IMR-90 (cell line): Measurements from ENCODE around the gene MSRB1. TPM values are rescaled to one million over a fixed set of nuclear protein-coding genes. Genes with fewer than 3 reads are reported as not detected.

Experiments used
- ATAC-seq: fragments of 200-7000 bp; cut with Tn5 transposase; 2 replicates; pipeline ENCODE4 v1.9.1; 2020; ENCODE audit warnings: low read depth, mild to moderate bottlenecking, moderate library complexity
- BruUV-seq: library from RNA; stranded (reverse); fragments of 400-500 nt; replicated peaks from 2 replicates; lab custom pipeline; 2021; lab: Mats Ljungman, UMichigan
- CTCF ChIA-PET: fragments of 300-600 bp; formaldehyde crosslinking; extraction: SDS; loops from one replicate; lab custom pipeline; 2021; ENCODE audit warnings: antibody characterized with exemption; lab: Yijun Ruan, JAX
- POLR2A ChIA-PET: fragments of 300-600 bp; sonication (Branson Sonifier 250); formaldehyde crosslinking; loops from one replicate; lab custom pipeline; 2022; ENCODE audit warnings: antibody characterized with exemption; ENCODE audit not compliant: unreplicated experiment; lab: Charles Lee
- DNase-seq: peaks from one replicate; pipeline ENCODE4 v3.0.0; 2013
- H2AFZ ChIP-seq: replicated peaks from 2 replicates; pipeline ENCODE3; 2013; ENCODE audit warnings: low read length, mild to moderate bottlenecking; ENCODE audit not compliant: poor library complexity
- H2AK5ac ChIP-seq: 2 replicates; pipeline ENCODE4 v1.6.1; 2013; ENCODE audit warnings: low read depth, low read length, inconsistent platforms
- H2AK9ac ChIP-seq: replicated peaks from 2 replicates; pipeline ENCODE3; 2013; ENCODE audit warnings: mild to moderate bottlenecking, low read depth, low read length, moderate library complexity; ENCODE audit not compliant: poor library complexity
- H2BK120ac ChIP-seq: 2 replicates; pipeline ENCODE4 v1.6.1; 2013; ENCODE audit warnings: low read depth, low read length, inconsistent platforms
- H2BK15ac ChIP-seq: 3 replicates; pipeline ENCODE4 v1.6.1; 2013; ENCODE audit warnings: low read depth, low read length, inconsistent platforms
- H2BK20ac ChIP-seq: 2 replicates; pipeline ENCODE4 v1.6.1; 2013; ENCODE audit warnings: low read depth, mild to moderate bottlenecking, inconsistent platforms, low read length, moderate library complexity
- H2BK5ac ChIP-seq: 2 replicates; pipeline ENCODE4 v1.6.1; 2013; ENCODE audit warnings: mild to moderate bottlenecking, low read depth, low read length, inconsistent platforms; ENCODE audit not compliant: poor library complexity, severe bottlenecking
- H3K14ac ChIP-seq: replicated peaks from 2 replicates; pipeline ENCODE4 v1.6.1; 2013; ENCODE audit warnings: low read depth, low read length, inconsistent platforms
- H3K18ac ChIP-seq: 2 replicates; pipeline ENCODE4 v1.6.1; 2013; ENCODE audit warnings: low read depth, low read length, control low read depth
- H3K23ac ChIP-seq: 2 replicates; pipeline ENCODE4 v1.6.1; 2013; ENCODE audit warnings: low read depth, low read length, inconsistent platforms
- H3K27ac ChIP-seq: 2 replicates; pipeline ENCODE4 v1.5.1; 2013; ENCODE audit warnings: mild to moderate bottlenecking, control low read depth, low read length; ENCODE audit not compliant: insufficient read depth
- H3K27me3 ChIP-seq: 2 replicates; pipeline ENCODE4 v1.6.1; 2013; ENCODE audit warnings: low read length; ENCODE audit not compliant: control insufficient read depth, insufficient read depth
- H3K36me3 ChIP-seq: 2 replicates; pipeline ENCODE4 v1.6.1; 2013; ENCODE audit warnings: low read length, mixed read lengths; ENCODE audit not compliant: control insufficient read depth, insufficient read depth
- H3K4ac ChIP-seq: 2 replicates; pipeline ENCODE4 v1.6.1; 2013; ENCODE audit warnings: low read depth, low read length, inconsistent platforms
- H3K4me1 ChIP-seq: 2 replicates; pipeline ENCODE4 v1.6.1; 2013; ENCODE audit warnings: low read length, mixed read lengths; ENCODE audit not compliant: control insufficient read depth, insufficient read depth
- H3K4me2 ChIP-seq: 2 replicates; pipeline ENCODE4 v1.6.1; 2013; ENCODE audit warnings: low read depth, mild to moderate bottlenecking, control low read depth, low read length, moderate library complexity
- H3K4me3 ChIP-seq: 2 replicates; pipeline ENCODE4 v1.5.1; 2013; ENCODE audit warnings: low read depth, mild to moderate bottlenecking, control low read depth, low read length, moderate library complexity; ENCODE audit not compliant: insufficient read depth
- H3K56ac ChIP-seq: 2 replicates; pipeline ENCODE4 v1.6.1; 2013; ENCODE audit warnings: low read length, inconsistent platforms; ENCODE audit not compliant: insufficient read depth; ENCODE audit errors: extremely low read depth
- H3K79me1 ChIP-seq, 2 experiments: 2 replicates each; pipeline ENCODE4 v1.6.1; 2013; ENCODE audit warnings: low read length in 2 of 2, inconsistent platforms in 1 of 2, low read depth in 1 of 2
- H3K9ac ChIP-seq: 2 replicates; pipeline ENCODE4 v1.6.1; 2013; ENCODE audit warnings: low read depth, low read length, control low read depth
- H3K9me1 ChIP-seq: 2 replicates; pipeline ENCODE4 v1.6.1; 2013; ENCODE audit warnings: low read length, inconsistent platforms; ENCODE audit not compliant: insufficient read depth
- H3K9me3 ChIP-seq: 2 replicates; pipeline ENCODE4 v1.6.1; 2013; ENCODE audit warnings: low read length; ENCODE audit not compliant: control insufficient read depth, insufficient read depth
- H4K20me1 ChIP-seq: 2 replicates; pipeline ENCODE4 v1.6.1; 2013; ENCODE audit warnings: low read length, inconsistent platforms; ENCODE audit not compliant: insufficient read depth
- H4K5ac ChIP-seq: 2 replicates; pipeline ENCODE4 v1.6.1; 2013; ENCODE audit warnings: mild to moderate bottlenecking, low read depth, low read length, control low read depth
- H4K8ac ChIP-seq, 2 experiments: 2 replicates each; pipeline ENCODE4 v1.6.1; 2013; ENCODE audit warnings: low read depth in 2 of 2, low read length in 2 of 2, control low read depth in 1 of 2, inconsistent platforms in 1 of 2
- H4K91ac ChIP-seq: 2 replicates; pipeline ENCODE4 v1.6.1; 2013; ENCODE audit warnings: low read depth, low read length, inconsistent platforms; ENCODE audit not compliant: insufficient read depth
- MAFK ChIP-seq: IDR thresholded peaks from 2 replicates; pipeline ENCODE4 v1.6.1; 2012; ENCODE audit warnings: low read depth, low read length, improper control_type of control experiment
- NFE2L2 ChIP-seq: fragments of 150-350 bp; IDR thresholded peaks from 2 replicates; pipeline ENCODE4 v1.6.1; 2016; ENCODE audit warnings: low read depth, mild to moderate bottlenecking, low read length
- WGBS, 2 experiments: methylation state at CpG; one replicate each; pipeline versions ENCODE4 v1.1.5 to v1.1.7; 2013; ENCODE audit warnings: missing lambda C conversion rate in 2 of 2; ENCODE audit not compliant: insufficient read length in 1 of 2; ENCODE audit errors: extremely low coverage in 2 of 2; 5-methylcytosine and 5-hydroxymethylcytosine counted together
- dilution Hi-C: fragments of 300-500 bp; cut with HindIII; formaldehyde crosslinking; loops from one replicate; pipeline ENCODE4 v1.14.3; 2018; ENCODE audit warnings: low sequenced_read_pairs; ENCODE audit not compliant: unreplicated experiment
- in situ Hi-C: fragments of 300-500 bp; cut with MboI; formaldehyde crosslinking; loops from 3 replicates; pipeline ENCODE4 v1.14.3; 2019; ENCODE audit warnings: low sequenced_read_pairs, inconsistent platforms, mixed read lengths
- intact Hi-C: fragments of 100-400 bp; cut with micrococcal nuclease; formaldehyde crosslinking; loops from 2 replicates; pipeline ENCODE4 v1.10.0; 2022
- polyA plus RNA-seq, 3 experiments: library from polyadenylated mRNA; depleted of rRNA; stranded (reverse); fragments of >200 nt; gene quantifications; 2 replicates each; pipeline ENCODE4 v1.2.3, GENCODE V29; 2012; ENCODE audit warnings: low replicate concordance in 1 of 3
- total RNA-seq: library from RNA; depleted of rRNA; stranded (reverse); fragments of >200 nt; gene quantifications from 2 replicates; pipeline ENCODE4 v1.2.3, GENCODE V29; 2012

Gene MSRB1
- total and polyA plus RNA-seq, 2 of the 4 experiments (the other 2 are of a cell fraction) = 17.0 to 32.3 TPM

DNA sequence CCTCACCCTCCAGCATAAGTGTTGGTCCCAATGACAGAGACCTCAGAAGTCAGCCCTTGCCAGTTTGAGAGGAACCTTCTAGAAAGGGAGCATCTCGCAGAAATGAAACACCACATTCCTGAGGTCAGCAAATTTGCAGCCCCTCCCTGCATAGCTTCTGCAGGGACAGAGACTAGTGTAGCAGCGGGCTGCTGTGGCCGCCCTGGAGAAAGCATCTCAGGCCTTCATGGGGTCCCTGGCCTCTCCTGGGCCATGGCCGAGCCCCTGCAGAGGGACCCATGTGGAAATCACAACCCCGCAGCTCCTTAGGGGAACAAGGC is 36.2 kb downstream of the MSRB1 start:
- 53% methylated on average over 3 of the region's 5 CpGs; no CpG with 5 or more reads in 1 of the 2 experiments for WGBS, 2 experiments
- no peak overlapping the region for H3K23ac ChIP-seq
- H3K27ac ChIP-seq = no peak overlapping the region
- DNase-seq (no peak), ATAC-seq (no peak; the same call in 1 of the 2 replicates)
- POLR2A ChIA-PET = no interaction called here
- H3K27me3 ChIP-seq = peaks cover 68% of the 10 kb centered on the region
- H3K4me1 ChIP-seq = no peaks in the 10 kb centered on the region
- H3K56ac ChIP-seq = no peak overlapping the region
- no peak overlapping the region for H3K4ac ChIP-seq
- no peaks in the 10 kb centered on the region for H3K79me1 ChIP-seq
- H4K20me1 ChIP-seq = no peaks in the 10 kb centered on the region
- CTCF ChIA-PET = no interaction called here
- H3K14ac ChIP-seq = no peak overlapping the region
- TF ChIP-seq NFE2L2 (no peak), MAFK (peak; percentile 47)
- no peak overlapping the region for H4K91ac ChIP-seq
- BruUV-seq = no TSS peak
- H3K9ac ChIP-seq = no peak overlapping the region
- no peak overlapping the region for H2BK120ac ChIP-seq
- in situ Hi-C loops (no loop called here), dilution Hi-C loops (no loop called here), intact Hi-C loops (no loop called here)
- H4K5ac ChIP-seq = no peak overlapping the region
- no peak overlapping the region for H2BK5ac ChIP-seq
- no peak overlapping the region for H3K4me3 ChIP-seq
- no peaks in the 10 kb centered on the region for H3K9me1 ChIP-seq
- H3K4me2 ChIP-seq = no peak overlapping the region
- H2AK9ac ChIP-seq = no peak overlapping the region
- H3K36me3 ChIP-seq = no peaks in the 10 kb centered on the region
- no peak overlapping the region for H3K18ac ChIP-seq
- H2BK20ac ChIP-seq = no peak overlapping the region
- H3K9me3 ChIP-seq = no peaks in the 10 kb centered on the region
- peak overlapping the region; percentile 56 for H2AFZ ChIP-seq
- no peak overlapping the region for H2BK15ac ChIP-seq
- no peak overlapping the region for H4K8ac ChIP-seq
- no peak overlapping the region for H2AK5ac ChIP-seq
